Measurements from ENCODE around the gene NSMF. TPM values are rescaled to one million over a fixed set of nuclear protein-coding genes. Genes with fewer than 3 reads are reported as not detected.

NSMF gene
- polyA plus RNA-seq, 1 of the 3 experiments (the other 2 are of a cell fraction): 58.8 TPM

DNA sequence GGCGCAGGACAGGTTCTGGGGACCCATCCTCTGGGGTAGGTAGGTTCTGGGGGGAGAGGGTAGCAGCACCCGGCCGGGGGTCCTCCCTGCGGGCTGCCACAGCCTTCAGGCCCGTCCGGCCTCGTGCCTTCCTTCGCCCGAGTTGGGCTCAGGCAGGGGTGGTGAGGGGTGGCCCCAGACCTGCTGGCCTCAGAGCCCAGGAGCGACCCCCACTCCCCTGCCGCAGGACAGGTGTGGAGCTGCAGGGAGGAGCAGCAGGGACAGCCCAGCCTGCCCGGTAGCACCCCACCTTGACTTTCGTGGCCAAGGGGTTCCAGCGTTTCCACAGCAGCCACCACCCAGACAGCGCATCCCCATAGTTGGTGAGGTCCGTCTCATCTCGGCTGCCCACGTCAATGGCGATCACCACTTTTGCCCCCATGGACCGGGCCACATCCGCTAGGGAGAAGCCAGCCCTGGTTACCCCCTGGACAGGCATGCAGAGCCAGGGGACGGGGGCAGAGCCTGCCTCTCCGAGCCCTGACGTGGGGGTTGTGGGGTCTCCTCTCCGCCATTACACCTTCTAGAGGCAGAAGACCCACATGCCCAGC, 3.4 kb upstream of the NSMF start:
- H3F3A ChIP-seq (replicated peaks; ENCODE audit: insufficient read depth): no peaks in the 10 kb centered on the region
- H3K9ac ChIP-seq: no peak overlapping the region
- H3K9me2 ChIP-seq: no peaks in the 10 kb centered on the region
- no peak for DNase-seq
- H4K20me1 ChIP-seq (ENCODE audit: insufficient read depth): peaks cover 6% of the 10 kb centered on the region
- ChIA-PET CTCF (no interaction called here), POLR2A (no interaction called here)
- no peaks in the 10 kb centered on the region for H3K27me3 ChIP-seq (ENCODE audit: insufficient read depth)
- H3K4me2 ChIP-seq: no peak overlapping the region
- H3K9me3 ChIP-seq: no peaks in the 10 kb centered on the region
- no peak overlapping the region for H3K4me3 ChIP-seq (ENCODE audit: low read depth in 2 of 2, low read length in 1 of 2)
- TF ChIP-seq SIN3A (IDR thresholded peaks at IDR 0.05; ENCODE audit: borderline replicate concordance, low read depth, low read length) (no peak), POLR2AphosphoS5 (IDR thresholded peaks at IDR 0.05; ENCODE audit: low read depth, low read length) (no peak), MEF2A (IDR thresholded peaks at IDR 0.05; ENCODE audit: borderline replicate concordance, low read depth) (no peak), NFIC (IDR thresholded peaks at IDR 0.05; ENCODE audit: borderline replicate concordance) (no peak), CHD2 (IDR thresholded peaks at IDR 0.05; ENCODE audit: low read length, partially characterized antibody) (no peak), TCF12 (IDR thresholded peaks at IDR 0.05) (no peak), RFX5 (IDR thresholded peaks at IDR 0.05; ENCODE audit: low read length) (no peak), MXI1 (IDR thresholded peaks at IDR 0.05; ENCODE audit: low read depth, low read length) (no peak), EP300 (IDR thresholded peaks at IDR 0.05; ENCODE audit: borderline replicate concordance in 1 of 2, low read depth in 1 of 2, low read length in 1 of 2) (no peak), RXRA (IDR thresholded peaks at IDR 0.05; ENCODE audit: borderline replicate concordance, low read depth) (no peak)
- TF ChIP-seq, protein P1, sequence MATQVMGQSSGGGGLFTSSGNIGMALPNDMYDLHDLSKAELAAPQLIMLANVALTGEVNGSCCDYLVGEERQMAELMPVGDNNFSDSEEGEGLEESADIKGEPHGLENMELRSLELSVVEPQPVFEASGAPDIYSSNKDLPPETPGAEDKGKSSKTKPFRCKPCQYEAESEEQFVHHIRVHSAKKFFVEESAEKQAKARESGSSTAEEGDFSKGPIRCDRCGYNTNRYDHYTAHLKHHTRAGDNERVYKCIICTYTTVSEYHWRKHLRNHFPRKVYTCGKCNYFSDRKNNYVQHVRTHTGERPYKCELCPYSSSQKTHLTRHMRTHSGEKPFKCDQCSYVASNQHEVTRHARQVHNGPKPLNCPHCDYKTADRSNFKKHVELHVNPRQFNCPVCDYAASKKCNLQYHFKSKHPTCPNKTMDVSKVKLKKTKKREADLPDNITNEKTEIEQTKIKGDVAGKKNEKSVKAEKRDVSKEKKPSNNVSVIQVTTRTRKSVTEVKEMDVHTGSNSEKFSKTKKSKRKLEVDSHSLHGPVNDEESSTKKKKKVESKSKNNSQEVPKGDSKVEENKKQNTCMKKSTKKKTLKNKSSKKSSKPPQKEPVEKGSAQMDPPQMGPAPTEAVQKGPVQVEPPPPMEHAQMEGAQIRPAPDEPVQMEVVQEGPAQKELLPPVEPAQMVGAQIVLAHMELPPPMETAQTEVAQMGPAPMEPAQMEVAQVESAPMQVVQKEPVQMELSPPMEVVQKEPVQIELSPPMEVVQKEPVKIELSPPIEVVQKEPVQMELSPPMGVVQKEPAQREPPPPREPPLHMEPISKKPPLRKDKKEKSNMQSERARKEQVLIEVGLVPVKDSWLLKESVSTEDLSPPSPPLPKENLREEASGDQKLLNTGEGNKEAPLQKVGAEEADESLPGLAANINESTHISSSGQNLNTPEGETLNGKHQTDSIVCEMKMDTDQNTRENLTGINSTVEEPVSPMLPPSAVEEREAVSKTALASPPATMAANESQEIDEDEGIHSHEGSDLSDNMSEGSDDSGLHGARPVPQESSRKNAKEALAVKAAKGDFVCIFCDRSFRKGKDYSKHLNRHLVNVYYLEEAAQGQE (IDR thresholded peaks at IDR 0.05; ENCODE audit: low read depth, low read length): no peak
- TF ChIP-seq, protein P2, sequence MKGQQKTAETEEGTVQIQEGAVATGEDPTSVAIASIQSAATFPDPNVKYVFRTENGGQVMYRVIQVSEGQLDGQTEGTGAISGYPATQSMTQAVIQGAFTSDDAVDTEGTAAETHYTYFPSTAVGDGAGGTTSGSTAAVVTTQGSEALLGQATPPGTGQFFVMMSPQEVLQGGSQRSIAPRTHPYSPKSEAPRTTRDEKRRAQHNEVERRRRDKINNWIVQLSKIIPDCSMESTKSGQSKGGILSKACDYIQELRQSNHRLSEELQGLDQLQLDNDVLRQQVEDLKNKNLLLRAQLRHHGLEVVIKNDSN (IDR thresholded peaks at IDR 0.05; ENCODE audit: borderline replicate concordance, low read depth): no peak
- TF ChIP-seq, protein P3, sequence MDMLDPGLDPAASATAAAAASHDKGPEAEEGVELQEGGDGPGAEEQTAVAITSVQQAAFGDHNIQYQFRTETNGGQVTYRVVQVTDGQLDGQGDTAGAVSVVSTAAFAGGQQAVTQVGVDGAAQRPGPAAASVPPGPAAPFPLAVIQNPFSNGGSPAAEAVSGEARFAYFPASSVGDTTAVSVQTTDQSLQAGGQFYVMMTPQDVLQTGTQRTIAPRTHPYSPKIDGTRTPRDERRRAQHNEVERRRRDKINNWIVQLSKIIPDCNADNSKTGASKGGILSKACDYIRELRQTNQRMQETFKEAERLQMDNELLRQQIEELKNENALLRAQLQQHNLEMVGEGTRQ (IDR thresholded peaks at IDR 0.05; ENCODE audit: borderline replicate concordance, low read depth, low read length): no peak
- TF ChIP-seq, protein P4, sequence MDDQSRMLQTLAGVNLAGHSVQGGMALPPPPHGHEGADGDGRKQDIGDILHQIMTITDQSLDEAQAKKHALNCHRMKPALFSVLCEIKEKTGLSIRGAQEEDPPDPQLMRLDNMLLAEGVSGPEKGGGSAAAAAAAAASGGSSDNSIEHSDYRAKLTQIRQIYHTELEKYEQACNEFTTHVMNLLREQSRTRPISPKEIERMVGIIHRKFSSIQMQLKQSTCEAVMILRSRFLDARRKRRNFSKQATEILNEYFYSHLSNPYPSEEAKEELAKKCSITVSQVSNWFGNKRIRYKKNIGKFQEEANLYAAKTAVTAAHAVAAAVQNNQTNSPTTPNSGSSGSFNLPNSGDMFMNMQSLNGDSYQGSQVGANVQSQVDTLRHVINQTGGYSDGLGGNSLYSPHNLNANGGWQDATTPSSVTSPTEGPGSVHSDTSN (IDR thresholded peaks at IDR 0.05): no peak
- no peak overlapping the region for H3K27ac ChIP-seq (ENCODE audit: low read depth in 2 of 2, low read length in 1 of 2)
- no peaks in the 10 kb centered on the region for H3K36me3 ChIP-seq (replicated peaks in 1 of 2; ENCODE audit: control insufficient read depth in 1 of 2, insufficient read depth in 2 of 2, low read length in 1 of 2)
- peaks cover 10% of the 10 kb centered on the region; the same call in 1 of the 2 replicates for H3K79me2 ChIP-seq (ENCODE audit: insufficient read depth)
- 92% methylated on average over 14 of the region's 25 CpGs for WGBS (ENCODE audit: low lambda C conversion rate)
- H3K4me1 ChIP-seq (ENCODE audit: control insufficient read depth in 1 of 2, insufficient read depth in 2 of 2, low read depth in 1 of 2, low read length in 1 of 2): peaks cover 11 to 14% of the 10 kb centered on the region in 2 experiments; a peak in 2 of 4 replicates
- no peak overlapping the region for H2AFZ ChIP-seq (ENCODE audit: low read depth)
